K562 (cell line): ENCODE data around the gene EEF1A2.

ENCODE experiments used
- CTCF ChIP-seq, 3 experiments: IDR thresholded peaks in 2 of 3; conservative IDR thresholded peaks in 1 of 3; 2 replicates each; pipeline ENCODE4 v1.5.1; 2011 to 2012; ENCODE audit warnings: low read length in 3 of 3, mild to moderate bottlenecking in 3 of 3, control low read depth in 2 of 3, improper control_type of control experiment in 1 of 3, inconsistent platforms in 1 of 3, low read depth in 1 of 3, mixed read lengths in 1 of 3, moderate library complexity in 1 of 3; ENCODE audit not compliant: insufficient read depth in 2 of 3
- POLR2A ChIP-seq: fragments of 450-650 bp; conservative IDR thresholded peaks from 2 replicates; pipeline ENCODE4 v1.6.1; 2016
- POLR2AphosphoS5 ChIP-seq: IDR thresholded peaks from 2 replicates; pipeline ENCODE4 v1.6.1; 2011; ENCODE audit warnings: mild to moderate bottlenecking, low read depth, low read length, moderate library complexity; ENCODE audit not compliant: control insufficient read depth, insufficient read depth
- U2AF1 ChIP-seq: fragments of 200-400 bp; formaldehyde crosslinking; optimal IDR thresholded peaks from 2 replicates; pipeline ENCODE3; 2017; ENCODE audit warnings: mild to moderate bottlenecking, low read depth, low read length, moderate library complexity
- ZNF23 ChIP-seq: fragments of 250-450 bp; sonication (Bioruptor Pico); IDR thresholded peaks from 2 replicates; pipeline ENCODE4 v1.4.0; 2020; ENCODE audit warnings: mild to moderate bottlenecking
- ZNF384 ChIP-seq: IDR thresholded peaks from 2 replicates; pipeline ENCODE4 v1.6.1; 2012; ENCODE audit warnings: low read depth, low read length, improper control_type of control experiment

DNA sequence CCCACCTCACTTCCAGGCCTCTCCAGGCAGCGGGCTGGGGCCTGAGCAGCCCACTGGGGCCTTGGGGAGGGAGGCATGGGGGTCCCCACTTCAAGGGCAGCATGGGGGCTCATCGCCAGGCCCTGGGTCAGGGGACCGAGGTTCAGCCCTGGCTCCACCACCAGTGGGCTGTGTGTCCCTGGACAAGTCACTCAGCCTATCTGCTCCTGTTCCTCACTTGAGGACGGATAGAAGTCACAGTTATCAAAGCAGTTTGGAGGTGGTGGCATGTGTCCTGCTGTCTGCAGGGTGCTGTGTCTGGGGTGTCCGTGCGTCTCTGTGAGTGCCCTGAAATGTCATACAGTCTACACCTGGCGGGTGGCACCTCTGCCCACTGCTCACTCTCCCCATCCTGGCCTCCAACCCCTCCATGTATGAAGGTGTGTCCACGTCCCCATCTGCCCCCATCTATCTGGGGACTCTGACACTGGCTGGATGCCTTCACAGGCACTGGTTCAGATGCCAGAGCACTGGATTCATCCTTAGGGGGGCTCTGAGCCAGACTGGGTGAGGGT lies 3.6 kb downstream of the EEF1A2 start:
- TF ChIP-seq POLR2AphosphoS5 (no peak), CTCF (IDR thresholded peaks at IDR 0.05 in 2 of 3, conservative IDR thresholded peaks at IDR 0.05 in 1 of 3; ENCODE audit: insufficient read depth in 2 of 3, low read depth in 1 of 3, low read length in 3 of 3) (no peak), U2AF1 (no peak), ZNF384 (no peak), ZNF23 (no peak), POLR2A (no peak)
